WTC11 (cell line): ENCODE data around the gene PNO1. TPM values are rescaled to one million over a fixed set of nuclear protein-coding genes. Genes with fewer than 3 reads are reported as not detected.

Experiments
- ATAC-seq: fragments of 200-7000 bp; cut with Tn5 transposase; 2 replicates; pipeline ENCODE4 v1.10.0; 2021; ENCODE audit warnings: mild to moderate bottlenecking, moderate library complexity
- CTCF ChIA-PET: fragments of 300-600 bp; sonication (Branson Sonifier 250); formaldehyde crosslinking; loops from one replicate; lab custom pipeline; 2021; ENCODE audit warnings: antibody characterized with exemption; lab: Charles Lee
- POLR2A ChIA-PET: fragments of 350-600 bp; sonication (Branson Sonifier 250); formaldehyde crosslinking; loops from one replicate; lab custom pipeline; 2021; ENCODE audit warnings: antibody characterized with exemption; lab: Charles Lee
- DNase-seq: peaks from one replicate; pipeline ENCODE4 v3.0.0; 2021; ENCODE audit warnings: low spot score
- H3K27ac Mint-ChIP-seq: 2 replicates; pipeline ENCODE4 v1.8.0; 2021; ENCODE audit warnings: mixed read lengths
- H3K27me3 Mint-ChIP-seq: 2 replicates; pipeline ENCODE4 v1.8.0; 2021; ENCODE audit warnings: low read depth, mild to moderate bottlenecking, moderate library complexity, mixed read lengths
- H3K36me3 Mint-ChIP-seq: 2 replicates; pipeline ENCODE4 v1.8.0; 2021; ENCODE audit warnings: mixed read lengths
- H3K4me1 Mint-ChIP-seq: 2 replicates; pipeline ENCODE4 v1.8.0; 2022; ENCODE audit warnings: mixed read lengths
- H3K4me3 Mint-ChIP-seq: 2 replicates; pipeline ENCODE4 v1.8.0; 2021; ENCODE audit warnings: mild to moderate bottlenecking, moderate library complexity, mixed read lengths
- H3K9me3 Mint-ChIP-seq: 2 replicates; pipeline ENCODE4 v1.8.0; 2021; ENCODE audit warnings: mixed read lengths
- AFF4 ChIP-seq: sonication (generic); formaldehyde crosslinking; IDR thresholded peaks from 2 replicates; pipeline ENCODE4 v1.8.1; 2023; ENCODE audit warnings: mild to moderate bottlenecking, missing genetic modification reagents, borderline replicate concordance
- AR ChIP-seq: fragments of 250-450 bp; sonication (Bioruptor Pico); IDR thresholded peaks from 2 replicates; pipeline ENCODE4 v1.9.0; 2021; ENCODE audit warnings: mild to moderate bottlenecking
- CTCF ChIP-seq: fragments of 200-600 bp; IDR thresholded peaks from 2 replicates; pipeline ENCODE4 v1.8.0; 2022; ENCODE audit warnings: antibody characterized with exemption
- E2F1 ChIP-seq: sonication (generic); formaldehyde crosslinking; IDR thresholded peaks from 2 replicates; pipeline ENCODE4 v1.8.0; 2022; ENCODE audit warnings: mild to moderate bottlenecking, missing genetic modification reagents
- ELF4 ChIP-seq: sonication (generic); formaldehyde crosslinking; IDR thresholded peaks from 2 replicates; pipeline ENCODE4 v1.8.1; 2022; ENCODE audit warnings: low read depth, mild to moderate bottlenecking, moderate library complexity, missing genetic modification reagents
- EMX1 ChIP-seq: fragments of 250-450 bp; sonication (Bioruptor Pico); IDR thresholded peaks from 2 replicates; pipeline ENCODE4 v1.8.0; 2021; ENCODE audit warnings: mild to moderate bottlenecking
- HMGA2 ChIP-seq: fragments of 250-450 bp; sonication (Bioruptor Pico); IDR thresholded peaks from 2 replicates; pipeline ENCODE4 v1.4.0; 2021; ENCODE audit warnings: mild to moderate bottlenecking, moderate library complexity
- JUN ChIP-seq: sonication (generic); formaldehyde crosslinking; IDR thresholded peaks from 2 replicates; pipeline ENCODE4 v1.8.0; 2023; ENCODE audit warnings: mild to moderate bottlenecking, missing genetic modification reagents
- KAT7 ChIP-seq: sonication (generic); formaldehyde crosslinking; IDR thresholded peaks from 2 replicates; pipeline ENCODE4 v1.8.1; 2023; ENCODE audit warnings: missing genetic modification reagents, mild to moderate bottlenecking, borderline replicate concordance
- MLX ChIP-seq: sonication (generic); formaldehyde crosslinking; IDR thresholded peaks from 2 replicates; pipeline ENCODE4 v1.8.1; 2023; ENCODE audit warnings: mild to moderate bottlenecking, missing genetic modification reagents, moderate library complexity
- OVOL2 ChIP-seq: fragments of 250-450 bp; sonication (Bioruptor Pico); IDR thresholded peaks from 2 replicates; pipeline ENCODE4 v1.9.0; 2021; ENCODE audit warnings: mild to moderate bottlenecking, borderline replicate concordance
- PRRX2 ChIP-seq: fragments of 250-450 bp; sonication (Bioruptor Pico); IDR thresholded peaks from 2 replicates; pipeline ENCODE4 v1.8.0; 2021; ENCODE audit warnings: mild to moderate bottlenecking
- SP1 ChIP-seq: sonication (generic); formaldehyde crosslinking; conservative IDR thresholded peaks from 2 replicates; pipeline ENCODE4 v1.8.1; 2022; ENCODE audit warnings: missing genetic modification reagents
- TEAD4 ChIP-seq: sonication (generic); formaldehyde crosslinking; IDR thresholded peaks from 2 replicates; pipeline ENCODE4 v1.8.0; 2022; ENCODE audit warnings: mild to moderate bottlenecking, missing genetic modification reagents
- ZNF219 ChIP-seq: sonication (generic); formaldehyde crosslinking; IDR thresholded peaks from 2 replicates; pipeline ENCODE4 v1.8.0; 2023; ENCODE audit warnings: missing genetic modification reagents, mild to moderate bottlenecking, borderline replicate concordance
- ZNF396 ChIP-seq: fragments of 250-450 bp; sonication (Bioruptor Pico); IDR thresholded peaks from 2 replicates; pipeline ENCODE4 v1.8.0; 2021; ENCODE audit warnings: mild to moderate bottlenecking, moderate library complexity, borderline replicate concordance
- ZNF423 ChIP-seq: fragments of 250-450 bp; sonication (Bioruptor Pico); IDR thresholded peaks from 2 replicates; pipeline ENCODE4 v2.1.2; 2022; ENCODE audit warnings: mild to moderate bottlenecking, moderate library complexity
- total RNA-seq: library from RNA; stranded (reverse); gene quantifications from 3 replicates; pipeline ENCODE4 v1.2.3, GENCODE V29; 2021

PNO1 gene
- total RNA-seq, 1 experiment from 2014 or later = 24.0 TPM

GRCh38 chr2:68196120-68196716 lies 38.5 kb downstream of the PNO1 start:
- no peaks in the 10 kb centered on the region for H3K27me3 Mint-ChIP-seq
- ChIA-PET POLR2A (no interaction called here), CTCF (interaction anchor here (0.7 to 2.4 kb wide), 25 partner anchors 10 to 162 kb away, joined by 3 to 21 read pairs (median 4); partner anchors contain the start of genes C1D and PPP3R1)
- no peak overlapping the region for H3K4me3 Mint-ChIP-seq
- no peak overlapping the region for H3K27ac Mint-ChIP-seq
- no peaks in the 10 kb centered on the region for H3K36me3 Mint-ChIP-seq
- peak; percentile 17 for DNase-seq
- no peak for ATAC-seq
- H3K9me3 Mint-ChIP-seq = no peaks in the 10 kb centered on the region
- peaks cover 5% of the 10 kb centered on the region for H3K4me1 Mint-ChIP-seq
- peak; percentile 71 for TF ChIP-seq CTCF
- no peak for TF ChIP-seq AR (CRISPR knock-in tag)

- TF ChIP-seq JUN (CRISPR knock-in tag) = no peak
- TF ChIP-seq OVOL2 (CRISPR knock-in tag) = no peak
- TF ChIP-seq SP1 (CRISPR knock-in tag) = no peak
- no peak for TF ChIP-seq AR (CRISPR knock-in tag)
- no peak for TF ChIP-seq E2F1
- TF ChIP-seq EMX1 (CRISPR knock-in tag) = no peak
- no peak for TF ChIP-seq KAT7
- no peak for TF ChIP-seq ZNF423 (CRISPR knock-in tag)
- TF ChIP-seq AFF4 (CRISPR knock-in tag) = no peak
- TF ChIP-seq ZNF219 (CRISPR knock-in tag) = no peak
- TF ChIP-seq ZNF396 (CRISPR knock-in tag) = no peak
- no peak for TF ChIP-seq TEAD4 (CRISPR knock-in tag)
- TF ChIP-seq ELF4 (CRISPR knock-in tag) = no peak
- no peak for TF ChIP-seq HMGA2 (CRISPR knock-in tag)
- TF ChIP-seq PRRX2 (CRISPR knock-in tag) = no peak
- no peak for TF ChIP-seq MLX (CRISPR knock-in tag)
- no peak for ATAC-seq
- DNase-seq = no peak
- Mint-ChIP-seq H3K4me1 (peaks cover 11% of the 10 kb centered on the region), H3K36me3 (no peaks in the 10 kb centered on the region), H3K27ac (no peak overlapping the region), H3K27me3 (no peaks in the 10 kb centered on the region), H3K4me3 (no peak overlapping the region), H3K9me3 (no peaks in the 10 kb centered on the region)
- ChIA-PET POLR2A (no interaction called here), CTCF (interaction anchor here (2.1 kb wide), 1 partner anchor 158 kb away, joined by 4 read pairs; no protein-coding TSS in a partner anchor)
Observed at GRCh38 chr2:68200157-68200787, 42.6 kb downstream of the PNO1 start.
